Liver (tissue), 3 donors: ENCODE data around the gene OSBPL1A.

ENCODE experiments used
- CTCF ChIP-seq: fragments of 150-350 bp; IDR thresholded peaks from 2 replicates; pipeline ENCODE4 v1.5.1; 2017; ENCODE audit warnings: improper control_type of control experiment, low read depth, low read length; ENCODE audit not compliant: missing input control
- EGR1 ChIP-seq, 2 donors: IDR thresholded peaks; 2 replicates each; pipeline ENCODE4 v1.6.1; 2016 to 2018; ENCODE audit warnings: antibody characterized with exemption in 2 of 2, low read depth in 2 of 2
- NR2F2 ChIP-seq: IDR thresholded peaks from 2 replicates; pipeline ENCODE4 v1.6.1; 2016; ENCODE audit warnings: antibody characterized with exemption
- RXRA ChIP-seq, 2 donors: IDR thresholded peaks; 2 replicates each; pipeline ENCODE4 v1.6.1; 2017 to 2018; ENCODE audit warnings: antibody characterized with exemption in 2 of 2, mild to moderate bottlenecking in 1 of 2
- SP1 ChIP-seq: IDR thresholded peaks from 2 replicates; pipeline ENCODE4 v1.6.1; 2018; ENCODE audit warnings: antibody characterized with exemption, mild to moderate bottlenecking
- TAF1 ChIP-seq: conservative IDR thresholded peaks from 2 replicates; pipeline ENCODE4 v1.6.1; 2016; ENCODE audit warnings: antibody characterized with exemption, mild to moderate bottlenecking
- YY1 ChIP-seq: IDR thresholded peaks from 2 replicates; pipeline ENCODE4 v1.6.1; 2016; ENCODE audit warnings: antibody characterized with exemption, mild to moderate bottlenecking
- TF ChIP-seq, protein P1 (sequence below): IDR thresholded peaks from 2 replicates; pipeline ENCODE4 v1.6.1; 2016; ENCODE audit warnings: antibody characterized with exemption, mild to moderate bottlenecking
- donor health status: healthy.
- donor health status: healthy.

- TF ChIP-seq TAF1 (no peak), CTCF (no peak), SP1 (no peak), RXRA (IDR thresholded peaks at IDR 0.05) (no peak), NR2F2 (no peak), EGR1 (IDR thresholded peaks at IDR 0.05; ENCODE audit: low read depth in 2 of 2) (no peak), YY1 (no peak)
- TF ChIP-seq, protein P1, sequence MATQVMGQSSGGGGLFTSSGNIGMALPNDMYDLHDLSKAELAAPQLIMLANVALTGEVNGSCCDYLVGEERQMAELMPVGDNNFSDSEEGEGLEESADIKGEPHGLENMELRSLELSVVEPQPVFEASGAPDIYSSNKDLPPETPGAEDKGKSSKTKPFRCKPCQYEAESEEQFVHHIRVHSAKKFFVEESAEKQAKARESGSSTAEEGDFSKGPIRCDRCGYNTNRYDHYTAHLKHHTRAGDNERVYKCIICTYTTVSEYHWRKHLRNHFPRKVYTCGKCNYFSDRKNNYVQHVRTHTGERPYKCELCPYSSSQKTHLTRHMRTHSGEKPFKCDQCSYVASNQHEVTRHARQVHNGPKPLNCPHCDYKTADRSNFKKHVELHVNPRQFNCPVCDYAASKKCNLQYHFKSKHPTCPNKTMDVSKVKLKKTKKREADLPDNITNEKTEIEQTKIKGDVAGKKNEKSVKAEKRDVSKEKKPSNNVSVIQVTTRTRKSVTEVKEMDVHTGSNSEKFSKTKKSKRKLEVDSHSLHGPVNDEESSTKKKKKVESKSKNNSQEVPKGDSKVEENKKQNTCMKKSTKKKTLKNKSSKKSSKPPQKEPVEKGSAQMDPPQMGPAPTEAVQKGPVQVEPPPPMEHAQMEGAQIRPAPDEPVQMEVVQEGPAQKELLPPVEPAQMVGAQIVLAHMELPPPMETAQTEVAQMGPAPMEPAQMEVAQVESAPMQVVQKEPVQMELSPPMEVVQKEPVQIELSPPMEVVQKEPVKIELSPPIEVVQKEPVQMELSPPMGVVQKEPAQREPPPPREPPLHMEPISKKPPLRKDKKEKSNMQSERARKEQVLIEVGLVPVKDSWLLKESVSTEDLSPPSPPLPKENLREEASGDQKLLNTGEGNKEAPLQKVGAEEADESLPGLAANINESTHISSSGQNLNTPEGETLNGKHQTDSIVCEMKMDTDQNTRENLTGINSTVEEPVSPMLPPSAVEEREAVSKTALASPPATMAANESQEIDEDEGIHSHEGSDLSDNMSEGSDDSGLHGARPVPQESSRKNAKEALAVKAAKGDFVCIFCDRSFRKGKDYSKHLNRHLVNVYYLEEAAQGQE, result no peak
Observed at GRCh38 chr18:24228667-24229041, 169.0 kb downstream of the OSBPL1A start.
